Measurements from ENCODE around the gene TMCO2.

DNA sequence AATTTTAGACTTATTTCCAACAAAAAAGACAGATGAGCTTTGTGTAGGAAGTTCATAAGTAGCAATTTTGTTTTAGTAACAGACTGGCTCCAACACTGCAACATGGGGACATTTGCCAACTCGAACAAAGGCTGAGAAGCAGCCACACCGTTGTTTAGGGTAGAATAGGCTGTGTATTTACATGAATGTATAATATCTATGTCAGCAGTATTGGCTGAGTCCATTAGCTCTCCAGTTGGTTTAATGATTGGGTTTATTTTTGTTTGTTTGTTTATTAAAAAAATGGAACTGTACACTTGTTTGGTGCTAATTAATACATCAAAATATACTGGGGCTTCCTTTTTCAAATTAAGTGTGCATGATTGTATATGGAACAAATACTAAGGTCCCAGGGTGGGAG, 7.3 kb upstream of the TMCO2 start:
- TF ChIP-seq, protein P1, sequence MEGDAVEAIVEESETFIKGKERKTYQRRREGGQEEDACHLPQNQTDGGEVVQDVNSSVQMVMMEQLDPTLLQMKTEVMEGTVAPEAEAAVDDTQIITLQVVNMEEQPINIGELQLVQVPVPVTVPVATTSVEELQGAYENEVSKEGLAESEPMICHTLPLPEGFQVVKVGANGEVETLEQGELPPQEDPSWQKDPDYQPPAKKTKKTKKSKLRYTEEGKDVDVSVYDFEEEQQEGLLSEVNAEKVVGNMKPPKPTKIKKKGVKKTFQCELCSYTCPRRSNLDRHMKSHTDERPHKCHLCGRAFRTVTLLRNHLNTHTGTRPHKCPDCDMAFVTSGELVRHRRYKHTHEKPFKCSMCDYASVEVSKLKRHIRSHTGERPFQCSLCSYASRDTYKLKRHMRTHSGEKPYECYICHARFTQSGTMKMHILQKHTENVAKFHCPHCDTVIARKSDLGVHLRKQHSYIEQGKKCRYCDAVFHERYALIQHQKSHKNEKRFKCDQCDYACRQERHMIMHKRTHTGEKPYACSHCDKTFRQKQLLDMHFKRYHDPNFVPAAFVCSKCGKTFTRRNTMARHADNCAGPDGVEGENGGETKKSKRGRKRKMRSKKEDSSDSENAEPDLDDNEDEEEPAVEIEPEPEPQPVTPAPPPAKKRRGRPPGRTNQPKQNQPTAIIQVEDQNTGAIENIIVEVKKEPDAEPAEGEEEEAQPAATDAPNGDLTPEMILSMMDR (conservative IDR thresholded peaks at IDR 0.05; ENCODE audit: low read depth, low read length), result no peak
- no peak for TF ChIP-seq EZH2 (IDR thresholded peaks at IDR 0.05; ENCODE audit: low read length, unreplicated experiment)

Data from PC-3 (cell line).